HepG2 (cell line): Measurements from ENCODE around the gene TSHZ2. TPM values are rescaled to one million over a fixed set of nuclear protein-coding genes. Genes with fewer than 3 reads are reported as not detected.

Experiments
- ATAC-seq: fragments of 200-7000 bp; cut with Tn5 transposase; 3 replicates; pipeline ENCODE4 v1.9.1; 2020; ENCODE audit warnings: mild to moderate bottlenecking, moderate library complexity
- BruUV-seq: library from RNA; stranded (reverse); fragments of 400-500 nt; replicated peaks from 2 replicates; lab custom pipeline; 2021; lab: Mats Ljungman, UMichigan
- CTCF ChIA-PET: fragments of 300-600 bp; formaldehyde crosslinking; extraction: SDS; loops from one replicate; lab custom pipeline; 2021; ENCODE audit warnings: low total read pairs, inconsistent platforms, low intra/inter-chr PET ratio; lab: Yijun Ruan, JAX
- POLR2A ChIA-PET: fragments of 350-600 bp; sonication (Branson Sonifier 250); formaldehyde crosslinking; loops from one replicate; lab custom pipeline; 2020; ENCODE audit warnings: antibody characterized with exemption, inconsistent platforms; lab: Yijun Ruan, JAX
- DNase-seq: peaks from one replicate; pipeline ENCODE4 v3.0.0-alpha.2; 2015; ENCODE audit warnings: low spot score
- FAIRE-seq: peaks from 3 replicates; lab custom pipeline; 2011; peaks lifted over from hg19 to GRCh38; lab: Jason Lieb, UNC
- H2AFZ ChIP-seq: one replicate; pipeline ENCODE4 v1.6.1; 2011; ENCODE audit warnings: low read length, inconsistent platforms
- H3K27ac ChIP-seq: fragments of 300-600 bp; 3 replicates; pipeline ENCODE4 v1.8.0; 2011; ENCODE audit warnings: mixed run types, mild to moderate bottlenecking, mixed read lengths, low read length, inconsistent platforms; ENCODE audit not compliant: insufficient read depth; ENCODE audit errors: extremely low read length
- H3K27me3 ChIP-seq, 2 experiments: fragments of 200-600 bp in 1 of 2; 2 replicates in 1 of 2; 3 replicates in 1 of 2; pipeline versions ENCODE4 v1.6.0 to v1.8.0; 2011; ENCODE audit warnings: low read length in 2 of 2, mild to moderate bottlenecking in 2 of 2, moderate library complexity in 2 of 2, inconsistent platforms in 1 of 2; ENCODE audit not compliant: insufficient read depth in 2 of 2, control insufficient read depth in 1 of 2
- H3K36me3 ChIP-seq, 2 experiments: fragments of 200-600 bp in 1 of 2; replicated peaks in 1 of 2; 2 replicates in 1 of 2; 3 replicates in 1 of 2; pipeline versions ENCODE4 v1.5.1 to v1.8.0; 2011; ENCODE audit warnings: low read length in 2 of 2, inconsistent platforms in 1 of 2; ENCODE audit not compliant: insufficient read depth in 2 of 2, control insufficient read depth in 1 of 2
- H3K4me1 ChIP-seq: 2 replicates; pipeline ENCODE4 v1.5.1; 2012; ENCODE audit warnings: low read length, inconsistent platforms; ENCODE audit not compliant: insufficient read depth
- H3K4me2 ChIP-seq: 2 replicates; pipeline ENCODE4 v1.6.0; 2011; ENCODE audit warnings: low read depth, low read length, inconsistent platforms
- H3K4me3 ChIP-seq, 3 experiments: fragments of 200-600 bp in 1 of 3; sonication (generic), shearing (Covaris generic) in 1 of 3; replicated peaks in 1 of 3; 2 replicates each; pipeline ENCODE4 v1.5.1; 2011 to 2016; ENCODE audit warnings: low read length in 3 of 3, inconsistent platforms in 2 of 3, low read depth in 2 of 3, mild to moderate bottlenecking in 2 of 3, control low read depth in 1 of 3, mixed read lengths in 1 of 3; ENCODE audit not compliant: insufficient read depth in 1 of 3
- H3K79me2 ChIP-seq: one replicate; pipeline ENCODE4 v1.6.1; 2011; ENCODE audit warnings: low read length, inconsistent platforms; ENCODE audit not compliant: insufficient read depth
- H3K9ac ChIP-seq: 2 replicates; pipeline ENCODE4 v1.6.0; 2011; ENCODE audit warnings: mild to moderate bottlenecking, low read depth, low read length, inconsistent platforms; ENCODE audit not compliant: insufficient read depth
- H3K9me3 ChIP-seq: 2 replicates; pipeline ENCODE4 v1.5.1; 2012; ENCODE audit warnings: mild to moderate bottlenecking, low read length
- H4K20me1 ChIP-seq: 2 replicates; pipeline ENCODE4 v1.6.0; 2011; ENCODE audit warnings: inconsistent platforms, mild to moderate bottlenecking, low read length, moderate library complexity; ENCODE audit not compliant: insufficient read depth
- GATA4 ChIP-seq: sonication (generic); IDR thresholded peaks from 2 replicates; pipeline ENCODE4 v1.6.1; 2016; ENCODE audit warnings: antibody characterized with exemption, low read depth, borderline replicate concordance
- HNF4G ChIP-seq, 2 experiments: sonication (generic) in 1 of 2; formaldehyde crosslinking in 1 of 2; IDR thresholded peaks; 2 replicates each; pipeline versions ENCODE4 v1.4.0 to v1.6.1; 2011 to 2020; ENCODE audit warnings: borderline replicate concordance in 2 of 2, low read depth in 2 of 2, mild to moderate bottlenecking in 2 of 2, low read length in 1 of 2, missing genetic modification reagents in 1 of 2, moderate library complexity in 1 of 2
- ISX ChIP-seq: sonication (generic); formaldehyde crosslinking; conservative IDR thresholded peaks from 2 replicates; pipeline ENCODE4 v1.5.0; 2020; ENCODE audit warnings: missing genetic modification reagents
- NFIC ChIP-seq: IDR thresholded peaks from 2 replicates; pipeline ENCODE4 v1.6.1; 2012; ENCODE audit warnings: mild to moderate bottlenecking, low read length, inconsistent platforms
- PCBP1 ChIP-seq: fragments of 200-400 bp; formaldehyde crosslinking; IDR thresholded peaks from 2 replicates; pipeline ENCODE4 v1.6.1; 2017; ENCODE audit warnings: mild to moderate bottlenecking, low read depth, low read length, borderline replicate concordance
- RCOR2 ChIP-seq: IDR thresholded peaks from 2 replicates; pipeline ENCODE4 v1.6.1; 2016; ENCODE audit warnings: missing biosample characterization, missing genetic modification reagents
- RFXANK ChIP-seq: IDR thresholded peaks from 2 replicates; pipeline ENCODE4 v1.6.1; 2016
- SNAPC2 ChIP-seq: sonication (generic); formaldehyde crosslinking; IDR thresholded peaks from 2 replicates; pipeline ENCODE4 v1.8.1; 2022; ENCODE audit warnings: mild to moderate bottlenecking, missing genetic modification reagents
- ZBTB3 ChIP-seq: sonication (generic); formaldehyde crosslinking; IDR thresholded peaks from 2 replicates; pipeline ENCODE4 v1.4.0; 2020; ENCODE audit warnings: low read depth, mild to moderate bottlenecking, moderate library complexity, missing genetic modification reagents, borderline replicate concordance
- ZNF230 ChIP-seq: sonication (generic); formaldehyde crosslinking; IDR thresholded peaks from 2 replicates; pipeline ENCODE4 v1.4.0; 2020; ENCODE audit warnings: mild to moderate bottlenecking, missing genetic modification reagents
- ZNF234 ChIP-seq: sonication (generic); formaldehyde crosslinking; conservative IDR thresholded peaks from 2 replicates; pipeline ENCODE4 v1.5.1; 2020; ENCODE audit warnings: mild to moderate bottlenecking, missing genetic modification reagents
- ZNF326 ChIP-seq: sonication (generic); formaldehyde crosslinking; IDR thresholded peaks from 2 replicates; pipeline ENCODE4 v1.4.0; 2020; ENCODE audit warnings: missing genetic modification reagents, borderline replicate concordance
- WGBS: methylation state at CpG from one replicate; pipeline ENCODE4 v1.1.6; 2017; ENCODE audit warnings: low lambda C conversion rate; 5-methylcytosine and 5-hydroxymethylcytosine counted together
- in situ Hi-C: cut with HindIII; loops from 2 replicates; pipeline ENCODE4 v1.10.0; 2017; ENCODE audit warnings: low pct_unique_long_range_greater_than_20kb; ENCODE audit not compliant: extremely low pct_ligation_motif_present
- intact Hi-C: fragments of 100-400 bp; cut with micrococcal nuclease; formaldehyde crosslinking; loops from one replicate; pipeline ENCODE4 v1.10.0; 2022; ENCODE audit not compliant: unreplicated experiment
- polyA plus RNA-seq, 8 experiments: library from polyadenylated mRNA; depleted of rRNA in 3 of 8; stranded (reverse) in 7 of 8; unstranded in 1 of 8; fragments of >200 nt; fragmentation: Illumina TruSeq in 4 of 8; extraction: Trizol in 4 of 8; gene quantifications; 2 replicates each; pipeline versions ENCODE4 v1.2.1 to v1.2.3, GENCODE V29; 2011 to 2016; ENCODE audit warnings: low read depth in 4 of 8, missing spikeins in 1 of 8, mixed read lengths in 1 of 8; ENCODE audit not compliant: insufficient read depth in 1 of 8
- total RNA-seq, 5 experiments: library from RNA; depleted of rRNA; stranded (reverse); fragments of >200 nt; fragmentation: Illumina TruSeq; extraction: Trizol; gene quantifications; 2 replicates each; pipeline ENCODE4 v1.2.3, GENCODE V29; 2016; ENCODE audit warnings: low read depth in 1 of 5
- TF ChIP-seq, protein P1 (sequence below): sonication (generic); formaldehyde crosslinking; IDR thresholded peaks from 2 replicates; pipeline ENCODE4 v1.8.1; 2022; ENCODE audit warnings: mild to moderate bottlenecking, missing genetic modification reagents

The TSHZ2 gene
- total and polyA plus RNA-seq, 2 of the 13 experiments (the other 11 are each of a cell fraction or from before 2014, with no cell fraction given) = 0.01 TPM; not detected in 1

DNA sequence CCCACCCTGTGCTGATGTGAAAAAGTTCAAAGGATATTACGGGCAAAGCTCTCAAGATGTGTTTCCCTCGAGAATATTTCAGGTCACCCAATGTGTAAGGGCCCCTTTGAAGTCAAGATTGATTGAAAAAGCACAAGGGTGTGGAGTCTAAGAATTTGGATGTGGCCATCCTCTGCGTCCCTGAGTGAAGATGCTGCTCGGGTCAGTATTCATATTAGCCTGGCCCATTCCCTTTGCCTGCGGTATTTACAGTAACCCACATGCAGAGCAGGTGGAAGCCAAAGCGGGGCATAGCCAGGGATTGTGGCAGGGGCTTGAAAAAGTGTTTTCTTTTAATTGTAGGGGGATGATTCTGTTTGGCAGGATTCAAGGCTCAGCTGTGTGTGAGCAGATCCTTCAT lies 211.0 kb downstream of the TSHZ2 start:
- Histone ChIP-seq H3K27me3 (no peaks in the 10 kb centered on the region; a peak in 2 of 5 replicates), H2AFZ (no peak overlapping the region), H3K4me1 (no peaks in the 10 kb centered on the region), H3K9ac (no peak overlapping the region), H3K36me3 (no peaks in the 10 kb centered on the region), H4K20me1 (no peaks in the 10 kb centered on the region), H3K79me2 (no peaks in the 10 kb centered on the region), H3K9me3 (no peaks in the 10 kb centered on the region), H3K4me2 (no peak overlapping the region), H3K27ac (no peak overlapping the region), H3K4me3 (no peak overlapping the region)
- ATAC-seq (no peak; the same call in 2 of the 3 replicates), FAIRE-seq (no peak), DNase-seq (no peak)
- ChIA-PET POLR2A (no interaction called here), CTCF (no interaction called here)
- TF ChIP-seq RFXANK (CRISPR knock-in tag) = no peak
- no peak for TF ChIP-seq ZNF230 (CRISPR knock-in tag)
- no peak for TF ChIP-seq ISX (CRISPR knock-in tag)
- no peak for TF ChIP-seq HNF4G (IDR thresholded peaks at IDR 0.05; ENCODE audit: borderline replicate concordance, low read depth, low read length)
- TF ChIP-seq HNF4G (CRISPR knock-in tag; IDR thresholded peaks at IDR 0.05; ENCODE audit: borderline replicate concordance, low read depth) = no peak
- no peak for TF ChIP-seq RCOR2
- no peak for TF ChIP-seq ZBTB3 (CRISPR knock-in tag)
- no peak for TF ChIP-seq PCBP1
- TF ChIP-seq, protein P1, sequence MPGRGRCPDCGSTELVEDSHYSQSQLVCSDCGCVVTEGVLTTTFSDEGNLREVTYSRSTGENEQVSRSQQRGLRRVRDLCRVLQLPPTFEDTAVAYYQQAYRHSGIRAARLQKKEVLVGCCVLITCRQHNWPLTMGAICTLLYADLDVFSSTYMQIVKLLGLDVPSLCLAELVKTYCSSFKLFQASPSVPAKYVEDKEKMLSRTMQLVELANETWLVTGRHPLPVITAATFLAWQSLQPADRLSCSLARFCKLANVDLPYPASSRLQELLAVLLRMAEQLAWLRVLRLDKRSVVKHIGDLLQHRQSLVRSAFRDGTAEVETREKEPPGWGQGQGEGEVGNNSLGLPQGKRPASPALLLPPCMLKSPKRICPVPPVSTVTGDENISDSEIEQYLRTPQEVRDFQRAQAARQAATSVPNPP = no peak
- TF ChIP-seq GATA4 = no peak
- TF ChIP-seq NFIC = no peak
- TF ChIP-seq ZNF326 = no peak
- no peak for TF ChIP-seq ZNF234 (CRISPR knock-in tag)
- no peak for TF ChIP-seq SNAPC2 (CRISPR knock-in tag)
- intact Hi-C loops (no loop called here), in situ Hi-C loops (no loop called here)
- no TSS peak for BruUV-seq
- 4% methylated on average over 6 of the region's 6 CpGs for WGBS
